ENCODE measurements around the gene ESR2. TPM values are rescaled to one million over a fixed set of nuclear protein-coding genes. Genes with fewer than 3 reads are reported as not detected.

Gene ESR2
- total RNA-seq, 2 donors from 2014 or later = 0.56 to 6.1 TPM

GRCh38 chr14:64208261-64208660 lies 85.9 kb downstream of the ESR2 start:
- no peaks in the 10 kb centered on the region for H3K27me3 Mint-ChIP-seq
- H3K27ac Mint-ChIP-seq = no peak overlapping the region
- no peak for ATAC-seq (replicated peaks)
- peaks cover 77% of the 10 kb centered on the region for H3K36me3 Mint-ChIP-seq (ENCODE audit: low read depth)
- no peaks in the 10 kb centered on the region for H3K9me3 Mint-ChIP-seq
- H3K4me3 Mint-ChIP-seq = no peak overlapping the region
- H3K4me1 Mint-ChIP-seq = no peaks in the 10 kb centered on the region

DNA sequence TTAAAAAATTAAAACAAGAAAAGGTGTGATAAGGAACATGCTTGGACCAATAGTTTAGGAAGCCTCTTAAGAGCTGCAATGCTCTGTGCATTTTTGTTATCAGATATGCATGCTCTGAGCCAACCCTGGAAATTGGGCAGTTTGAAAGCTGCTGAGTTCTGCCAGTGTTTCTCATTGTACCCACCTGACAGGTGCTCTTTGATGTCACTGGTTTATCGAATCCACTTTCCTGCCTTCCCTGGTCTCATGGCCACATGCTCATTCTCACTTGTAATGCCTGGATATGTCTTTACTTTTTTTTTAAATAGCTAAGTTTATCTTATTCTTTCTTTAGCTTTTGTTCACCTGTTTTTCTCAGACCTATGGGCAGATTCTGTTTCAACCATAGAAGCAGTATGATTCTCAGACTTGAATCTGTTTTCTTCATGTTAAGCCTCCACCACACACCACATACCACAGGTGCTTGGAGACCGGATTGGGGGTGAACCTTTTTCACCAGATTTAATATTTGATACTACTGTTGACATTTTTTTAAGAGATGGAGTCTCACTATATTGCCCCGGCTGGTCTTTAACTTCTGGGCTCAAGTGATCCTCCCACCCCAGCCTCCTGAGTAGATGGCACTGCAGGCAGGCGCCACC lies 90.7 kb downstream of the ESR2 start:
- H3K4me1 Mint-ChIP-seq = no peaks in the 10 kb centered on the region
- no peaks in the 10 kb centered on the region for H3K27me3 Mint-ChIP-seq
- no peaks in the 10 kb centered on the region for H3K9me3 Mint-ChIP-seq
- H3K27ac Mint-ChIP-seq = no peak overlapping the region
- no peak for ATAC-seq (replicated peaks)
- H3K4me3 Mint-ChIP-seq = no peak overlapping the region
- peaks cover 37% of the 10 kb centered on the region for H3K36me3 Mint-ChIP-seq (ENCODE audit: low read depth)

GRCh38 chr14:64202716-64203115 lies 91.5 kb downstream of the ESR2 start:
- Mint-ChIP-seq H3K4me1 (no peaks in the 10 kb centered on the region), H3K27ac (no peak overlapping the region), H3K9me3 (no peaks in the 10 kb centered on the region), H3K27me3 (no peaks in the 10 kb centered on the region), H3K4me3 (no peak overlapping the region), H3K36me3 (ENCODE audit: low read depth) (peaks cover 32% of the 10 kb centered on the region)
- ATAC-seq (replicated peaks) = no peak

DNA sequence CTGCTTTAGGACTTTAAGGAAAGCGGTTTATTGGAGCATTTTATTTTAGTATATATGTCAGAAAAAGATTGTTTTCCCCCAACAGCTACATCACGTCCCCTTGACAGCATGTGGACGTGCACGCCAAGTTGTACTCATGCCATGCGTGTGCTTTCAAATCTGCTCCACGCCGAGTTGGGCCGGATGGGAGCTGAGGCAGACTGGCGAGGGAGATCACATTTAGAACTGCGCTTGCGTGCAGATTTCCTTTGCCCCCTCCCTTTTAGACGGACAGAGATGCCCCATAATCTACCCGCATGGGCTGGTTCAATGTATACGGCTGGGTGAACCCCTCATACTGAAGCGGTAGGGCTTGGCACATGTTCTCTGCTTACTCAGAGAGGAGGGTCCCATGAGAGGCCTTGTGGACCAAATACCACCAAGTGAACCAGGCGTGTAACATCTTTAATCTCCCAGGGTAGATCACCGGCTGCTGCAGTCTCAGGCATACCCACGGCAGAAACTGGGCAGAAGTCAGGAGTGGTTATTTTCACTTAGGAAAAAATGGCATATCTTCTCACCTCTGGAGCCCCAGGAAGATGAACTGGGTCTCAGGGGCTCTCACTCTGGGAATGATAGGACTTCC lies 92.1 kb downstream of the ESR2 start:
- Mint-ChIP-seq H3K4me1 (peaks cover 3% of the 10 kb centered on the region), H3K4me3 (no peak overlapping the region), H3K27me3 (no peaks in the 10 kb centered on the region), H3K27ac (no peak overlapping the region), H3K36me3 (ENCODE audit: low read depth) (peaks cover 34% of the 10 kb centered on the region), H3K9me3 (no peaks in the 10 kb centered on the region)
- ATAC-seq (replicated peaks) = no peak

- Mint-ChIP-seq H3K27ac (no peak overlapping the region), H3K27me3 (no peaks in the 10 kb centered on the region), H3K4me1 (peaks cover 5% of the 10 kb centered on the region), H3K9me3 (no peaks in the 10 kb centered on the region), H3K36me3 (ENCODE audit: low read depth) (peaks cover 30% of the 10 kb centered on the region), H3K4me3 (no peak overlapping the region)
- ATAC-seq (replicated peaks) = no peak
Observed at GRCh38 chr14:64201296-64201695, 92.9 kb downstream of the ESR2 start.

GRCh38 chr14:64200170-64200569 lies 94.0 kb downstream of the ESR2 start:
- no peaks in the 10 kb centered on the region for H3K27me3 Mint-ChIP-seq
- ATAC-seq (replicated peaks) = no peak
- H3K9me3 Mint-ChIP-seq = no peaks in the 10 kb centered on the region
- peaks cover 22% of the 10 kb centered on the region for H3K36me3 Mint-ChIP-seq (ENCODE audit: low read depth)
- H3K27ac Mint-ChIP-seq = no peak overlapping the region
- peaks cover 9% of the 10 kb centered on the region for H3K4me1 Mint-ChIP-seq
- no peak overlapping the region for H3K4me3 Mint-ChIP-seq

DNA sequence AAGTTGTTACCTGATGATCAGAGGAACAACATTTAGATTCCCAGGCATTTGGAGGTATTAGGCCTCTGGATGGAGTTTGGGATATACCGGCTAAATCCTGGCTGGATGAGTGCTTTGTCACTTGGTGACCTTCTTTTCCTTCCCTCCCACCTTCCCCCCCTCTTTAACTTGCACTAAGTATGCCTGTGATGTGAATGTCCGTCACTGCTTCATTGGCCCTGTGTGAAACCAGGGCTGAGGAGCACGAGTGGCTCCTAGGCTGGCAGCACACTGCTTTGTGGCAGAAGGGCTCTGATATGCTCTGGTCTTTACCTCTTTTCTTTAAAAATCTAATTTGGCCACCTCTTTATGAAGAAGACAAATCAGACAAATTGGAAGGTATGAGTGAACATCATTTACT lies 95.7 kb downstream of the ESR2 start:
- peak overlapping the region; percentile 91 for H3K27ac Mint-ChIP-seq
- no peak overlapping the region for H3K4me3 Mint-ChIP-seq
- H3K27me3 Mint-ChIP-seq = no peaks in the 10 kb centered on the region
- peaks cover 19% of the 10 kb centered on the region for H3K36me3 Mint-ChIP-seq (ENCODE audit: low read depth)
- no peak for ATAC-seq (replicated peaks)
- no peaks in the 10 kb centered on the region for H3K9me3 Mint-ChIP-seq
- H3K4me1 Mint-ChIP-seq = peaks cover 25% of the 10 kb centered on the region

- no peak for ATAC-seq (replicated peaks)
- H3K4me3 Mint-ChIP-seq = peak overlapping the region; percentile 73
Observed at GRCh38 chr14:64197996-64198395, 96.2 kb downstream of the ESR2 start.

GRCh38 chr14:64196814-64197411 lies 97.3 kb downstream of the ESR2 start:
- H3K27ac Mint-ChIP-seq = peak overlapping the region; percentile 91
- no peaks in the 10 kb centered on the region for H3K9me3 Mint-ChIP-seq
- peak; percentile 63 for ATAC-seq (replicated peaks)
- peaks cover 14% of the 10 kb centered on the region for H3K36me3 Mint-ChIP-seq (ENCODE audit: low read depth)
- H3K4me1 Mint-ChIP-seq = peaks cover 26% of the 10 kb centered on the region
- peak overlapping the region; percentile 73 for H3K4me3 Mint-ChIP-seq
- no peaks in the 10 kb centered on the region for H3K27me3 Mint-ChIP-seq

More at GRCh38 chr14:64197996-64198395, 96.2 kb downstream of the ESR2 start:
- peaks cover 19% of the 10 kb centered on the region for H3K36me3 Mint-ChIP-seq (ENCODE audit: low read depth)
- no peaks in the 10 kb centered on the region for H3K9me3 Mint-ChIP-seq
- peak overlapping the region; percentile 91 for H3K27ac Mint-ChIP-seq
- H3K4me1 Mint-ChIP-seq = peaks cover 26% of the 10 kb centered on the region
- H3K27me3 Mint-ChIP-seq = no peaks in the 10 kb centered on the region

- Mint-ChIP-seq H3K27ac (peak overlapping the region; percentile 91), H3K36me3 (ENCODE audit: low read depth) (peaks cover 20% of the 10 kb centered on the region), H3K4me1 (peaks cover 31% of the 10 kb centered on the region), H3K9me3 (no peaks in the 10 kb centered on the region), H3K4me3 (peak overlapping the region; percentile 73), H3K27me3 (no peaks in the 10 kb centered on the region)
- ATAC-seq (replicated peaks) = no peak
Observed at GRCh38 chr14:64196056-64196455, 98.1 kb downstream of the ESR2 start.

DNA sequence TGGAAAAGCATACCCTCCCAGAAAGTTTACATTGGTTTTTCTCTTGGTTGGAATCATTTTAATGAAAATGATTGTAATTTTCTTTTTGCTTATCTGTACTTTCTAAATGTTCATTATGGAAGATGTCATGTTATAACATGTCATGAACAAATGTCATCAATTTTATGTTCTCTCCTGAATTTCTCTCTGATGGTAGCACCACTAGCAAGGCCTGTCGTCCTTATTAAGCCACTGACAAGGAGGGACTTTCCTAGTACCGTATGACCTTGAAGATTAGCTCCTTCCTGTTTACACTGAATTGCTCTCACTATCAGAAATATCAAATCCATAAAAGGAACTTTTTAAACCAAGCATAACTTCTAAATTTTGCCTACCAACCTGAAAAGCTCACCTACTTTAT lies 99.0 kb downstream of the ESR2 start:
- Mint-ChIP-seq H3K4me3 (peak overlapping the region; percentile 73), H3K4me1 (peaks cover 31% of the 10 kb centered on the region), H3K9me3 (no peaks in the 10 kb centered on the region), H3K27ac (peak overlapping the region; percentile 91), H3K27me3 (no peaks in the 10 kb centered on the region), H3K36me3 (ENCODE audit: low read depth) (peaks cover 28% of the 10 kb centered on the region)
- peak; percentile 69 for ATAC-seq (replicated peaks)

- peak overlapping the region; percentile 73 for H3K4me3 Mint-ChIP-seq
- H3K27me3 Mint-ChIP-seq = no peaks in the 10 kb centered on the region
- no peaks in the 10 kb centered on the region for H3K9me3 Mint-ChIP-seq
- peaks cover 36% of the 10 kb centered on the region for H3K36me3 Mint-ChIP-seq (ENCODE audit: low read depth)
- H3K4me1 Mint-ChIP-seq = peaks cover 31% of the 10 kb centered on the region
- ATAC-seq (replicated peaks) = no peak
- peak overlapping the region; percentile 91 for H3K27ac Mint-ChIP-seq
Observed at GRCh38 chr14:64194404-64194803, 99.8 kb downstream of the ESR2 start.

- H3K4me1 Mint-ChIP-seq = peaks cover 31% of the 10 kb centered on the region
- no peaks in the 10 kb centered on the region for H3K27me3 Mint-ChIP-seq
- no peaks in the 10 kb centered on the region for H3K9me3 Mint-ChIP-seq
- H3K4me3 Mint-ChIP-seq = peak overlapping the region; percentile 73
- peak overlapping the region; percentile 91 for H3K27ac Mint-ChIP-seq
- peaks cover 39% of the 10 kb centered on the region for H3K36me3 Mint-ChIP-seq (ENCODE audit: low read depth)
- ATAC-seq (replicated peaks) = no peak
Observed at GRCh38 chr14:64193821-64194220, 100.3 kb downstream of the ESR2 start.

DNA sequence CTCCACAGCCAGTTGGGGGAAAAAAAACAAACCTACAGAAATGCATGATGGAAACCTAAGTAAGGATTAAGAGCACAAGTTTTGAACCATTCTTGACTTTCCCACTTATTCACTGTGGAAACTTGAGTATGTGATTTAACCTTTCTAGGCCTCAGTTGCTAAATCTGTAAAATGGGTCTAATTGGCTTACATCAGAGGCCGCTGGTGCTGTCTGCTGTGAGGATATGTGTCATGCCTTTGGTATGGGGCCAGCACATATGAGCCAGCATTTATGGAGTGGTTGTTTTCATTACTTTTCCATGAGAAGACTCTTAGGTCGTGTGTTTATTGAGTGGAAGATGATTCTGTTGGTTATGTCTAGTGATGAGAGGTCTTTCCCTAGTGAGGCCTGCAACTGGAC lies 102.4 kb downstream of the ESR2 start:
- no peak overlapping the region for H3K4me3 Mint-ChIP-seq
- H3K27ac Mint-ChIP-seq = peak overlapping the region; percentile 70
- H3K27me3 Mint-ChIP-seq = no peaks in the 10 kb centered on the region
- peaks cover 26% of the 10 kb centered on the region for H3K4me1 Mint-ChIP-seq
- peaks cover 54% of the 10 kb centered on the region for H3K36me3 Mint-ChIP-seq (ENCODE audit: low read depth)
- H3K9me3 Mint-ChIP-seq = no peaks in the 10 kb centered on the region
- peak; percentile 45 for ATAC-seq (replicated peaks)

- Mint-ChIP-seq H3K36me3 (ENCODE audit: low read depth) (peaks cover 61% of the 10 kb centered on the region), H3K4me1 (peaks cover 26% of the 10 kb centered on the region), H3K4me3 (peak overlapping the region; percentile 10), H3K27ac (peak overlapping the region; percentile 70), H3K27me3 (no peaks in the 10 kb centered on the region), H3K9me3 (no peaks in the 10 kb centered on the region)
- peak; percentile 58 for ATAC-seq (replicated peaks)
Observed at GRCh38 chr14:64190974-64191502, 103.1 kb downstream of the ESR2 start.
